WERI-Rb-1 (cell line): Measurements from ENCODE around the gene DDX18.

ENCODE experiments used
- DNase-seq: peaks from one replicate; pipeline ENCODE4 v3.0.0-alpha.2; 2020
- H3K27ac ChIP-seq: fragments of 250-450 bp; sonication (Bioruptor Pico); 2 replicates; pipeline ENCODE4 v1.5.1; 2020; ENCODE audit warnings: mild to moderate bottlenecking, moderate library complexity
- H3K27me3 ChIP-seq: fragments of 250-450 bp; sonication (Bioruptor Pico); 2 replicates; pipeline ENCODE4 v1.5.1; 2021; ENCODE audit warnings: mild to moderate bottlenecking, low read depth, moderate library complexity; ENCODE audit not compliant: insufficient read depth, severe bottlenecking
- H3K36me3 ChIP-seq: fragments of 250-450 bp; sonication (Bioruptor Pico); 2 replicates; pipeline ENCODE4 v1.5.1; 2020; ENCODE audit warnings: mild to moderate bottlenecking, moderate library complexity
- H3K4me3 ChIP-seq: 2 replicates; pipeline ENCODE4 v1.5.1; 2011; ENCODE audit warnings: low read depth, mild to moderate bottlenecking, control low read depth, low read length
- H3K9me3 ChIP-seq: fragments of 250-450 bp; sonication (Bioruptor Pico); 2 replicates; pipeline ENCODE4 v1.5.1; 2021; ENCODE audit warnings: mild to moderate bottlenecking, moderate library complexity; ENCODE audit not compliant: severe bottlenecking
- TF ChIP-seq, protein P1 (sequence below): IDR thresholded peaks from 2 replicates; pipeline ENCODE4 v1.5.1; 2011; ENCODE audit warnings: low read depth, mild to moderate bottlenecking, control low read depth, inconsistent platforms, low read length

Gene DDX18

DNA sequence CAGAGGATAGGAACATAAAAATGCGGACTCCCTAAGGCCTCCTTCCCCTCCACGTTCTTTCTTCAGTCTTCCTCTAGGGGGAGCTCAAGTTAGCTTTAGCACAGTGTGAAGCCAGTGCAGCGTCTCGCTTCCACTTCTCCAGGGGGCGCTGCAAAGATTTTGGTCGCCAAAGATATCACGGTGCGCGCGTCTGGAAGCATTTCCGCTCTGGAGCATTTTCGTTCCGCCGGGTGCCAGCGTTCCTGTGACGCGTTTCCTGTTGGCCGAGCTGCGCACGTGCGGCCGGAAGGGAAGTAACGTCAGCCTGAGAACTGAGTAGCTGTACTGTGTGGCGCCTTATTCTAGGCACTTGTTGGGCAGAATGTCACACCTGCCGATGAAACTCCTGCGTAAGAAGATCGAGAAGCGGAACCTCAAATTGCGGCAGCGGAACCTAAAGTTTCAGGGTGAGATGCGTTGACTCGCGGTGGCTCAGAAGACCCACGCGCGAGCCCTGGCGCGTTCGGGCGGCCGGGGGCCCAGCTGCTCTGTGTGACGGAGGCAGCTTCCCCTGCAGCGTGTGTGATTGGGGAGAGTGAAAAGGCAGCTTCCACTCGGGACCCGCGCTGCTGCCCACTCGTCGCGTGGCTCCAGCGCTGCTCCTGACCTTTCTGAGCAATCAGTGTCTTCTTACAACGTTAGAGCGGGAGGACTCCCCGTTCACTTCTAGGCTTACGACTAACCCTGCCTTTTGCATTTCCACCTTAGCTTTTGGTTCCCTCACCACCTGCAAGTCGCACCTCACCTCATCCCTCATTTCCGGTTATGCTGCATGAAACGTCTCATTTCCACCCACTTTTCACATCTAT lies at the start of gene DDX18:
DDX18 (plus strand) TSS at position 275 of the 848 bp plus-strand sequence; CDS start at position 362, 87 bp downstream.
- Histone ChIP-seq H3K27me3 (no peaks in the 10 kb centered on the region), H3K9me3 (no peaks in the 10 kb centered on the region), H3K4me3 (peak within 1 kb of the TSS; percentile 94), H3K27ac (peak within 1 kb of the TSS; percentile 50), H3K36me3 (peaks cover 34% of the 10 kb centered on the region)
- TF ChIP-seq, protein P1, sequence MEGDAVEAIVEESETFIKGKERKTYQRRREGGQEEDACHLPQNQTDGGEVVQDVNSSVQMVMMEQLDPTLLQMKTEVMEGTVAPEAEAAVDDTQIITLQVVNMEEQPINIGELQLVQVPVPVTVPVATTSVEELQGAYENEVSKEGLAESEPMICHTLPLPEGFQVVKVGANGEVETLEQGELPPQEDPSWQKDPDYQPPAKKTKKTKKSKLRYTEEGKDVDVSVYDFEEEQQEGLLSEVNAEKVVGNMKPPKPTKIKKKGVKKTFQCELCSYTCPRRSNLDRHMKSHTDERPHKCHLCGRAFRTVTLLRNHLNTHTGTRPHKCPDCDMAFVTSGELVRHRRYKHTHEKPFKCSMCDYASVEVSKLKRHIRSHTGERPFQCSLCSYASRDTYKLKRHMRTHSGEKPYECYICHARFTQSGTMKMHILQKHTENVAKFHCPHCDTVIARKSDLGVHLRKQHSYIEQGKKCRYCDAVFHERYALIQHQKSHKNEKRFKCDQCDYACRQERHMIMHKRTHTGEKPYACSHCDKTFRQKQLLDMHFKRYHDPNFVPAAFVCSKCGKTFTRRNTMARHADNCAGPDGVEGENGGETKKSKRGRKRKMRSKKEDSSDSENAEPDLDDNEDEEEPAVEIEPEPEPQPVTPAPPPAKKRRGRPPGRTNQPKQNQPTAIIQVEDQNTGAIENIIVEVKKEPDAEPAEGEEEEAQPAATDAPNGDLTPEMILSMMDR = peak; percentile 96
- peak; percentile 97 for DNase-seq

DNA sequence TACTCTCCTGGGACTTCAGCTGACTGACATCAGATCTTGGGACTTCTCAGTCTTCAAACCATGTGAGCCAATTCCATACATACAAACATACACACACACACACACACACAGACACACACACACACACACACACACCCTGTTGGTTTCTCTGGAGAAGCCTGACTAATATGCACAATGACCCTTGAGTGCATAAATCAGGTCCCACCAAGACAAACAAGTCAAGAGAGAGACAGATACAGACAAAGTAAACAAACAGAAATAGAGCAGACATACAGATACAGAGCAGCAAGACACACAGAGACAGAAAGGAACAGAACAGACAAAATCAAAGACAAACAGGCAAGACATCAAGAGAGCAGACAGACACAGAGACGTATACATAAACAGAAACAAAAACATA lies 43.8 kb upstream of the DDX18 start:
- Histone ChIP-seq H3K27ac (no peak overlapping the region), H3K36me3 (no peaks in the 10 kb centered on the region), H3K9me3 (no peaks in the 10 kb centered on the region), H3K27me3 (peaks cover 38% of the 10 kb centered on the region), H3K4me3 (no peak overlapping the region)
- TF ChIP-seq, protein P1 = no peak
- DNase-seq = no peak

DNA sequence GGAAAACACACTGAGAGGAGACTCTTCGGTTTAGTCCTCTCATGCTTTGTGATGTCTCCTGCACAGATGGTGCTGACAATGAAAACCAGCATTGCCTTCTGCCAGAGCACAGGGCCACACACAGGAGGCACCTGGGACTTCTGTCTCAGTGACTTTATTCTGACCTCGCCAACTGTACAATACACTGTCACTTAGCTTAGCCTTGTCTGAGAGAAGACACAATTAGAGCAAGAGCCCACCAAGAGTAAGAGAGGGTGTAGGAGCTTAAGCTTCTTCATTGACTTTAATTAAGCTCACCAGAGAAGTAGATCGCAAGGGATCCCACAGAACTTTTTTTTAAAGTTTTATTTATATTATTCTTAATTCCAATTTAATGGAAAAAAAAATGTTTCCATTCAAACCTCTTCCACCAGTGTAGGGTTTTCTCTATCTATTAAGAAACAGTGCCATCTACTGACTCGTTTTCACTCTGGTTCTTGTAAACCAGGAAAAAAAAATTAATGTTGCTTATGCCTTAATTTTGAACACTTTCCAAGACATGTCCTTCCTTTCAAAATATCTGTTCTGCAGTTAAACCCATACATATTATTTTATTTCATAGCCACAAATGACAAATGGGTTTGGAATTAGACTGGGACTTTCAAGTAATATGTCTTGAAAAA lies 42.4 kb upstream of the DDX18 start:
- peak; percentile 11 for DNase-seq
- TF ChIP-seq, protein P1 = no peak
- no peaks in the 10 kb centered on the region for H3K36me3 ChIP-seq
- no peak overlapping the region for H3K4me3 ChIP-seq
- no peak overlapping the region for H3K27ac ChIP-seq
- no peaks in the 10 kb centered on the region for H3K9me3 ChIP-seq
- H3K27me3 ChIP-seq = peaks cover 38% of the 10 kb centered on the region

DNA sequence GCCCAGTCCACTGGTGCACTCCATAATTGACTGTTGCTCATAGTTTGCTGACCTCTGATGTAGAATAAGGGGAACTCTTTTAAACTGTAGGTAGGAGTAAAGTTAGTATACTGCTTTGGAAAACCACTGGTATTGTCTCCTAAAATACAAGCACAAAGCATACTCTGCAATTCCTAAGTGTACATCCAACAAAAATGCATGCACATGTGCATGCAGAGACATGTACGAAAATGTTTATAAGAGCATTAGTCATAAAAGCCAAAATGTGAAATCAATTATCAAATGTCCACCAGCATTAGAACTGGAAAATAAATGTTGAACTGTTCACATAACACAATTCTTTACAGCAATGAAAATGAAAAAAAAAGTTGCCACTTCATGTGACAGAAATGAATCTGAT lies 39.8 kb upstream of the DDX18 start:
- Histone ChIP-seq H3K27me3 (peaks cover 35% of the 10 kb centered on the region), H3K4me3 (no peak overlapping the region), H3K36me3 (no peaks in the 10 kb centered on the region), H3K27ac (no peak overlapping the region), H3K9me3 (no peaks in the 10 kb centered on the region)
- TF ChIP-seq, protein P1 = no peak
- no peak for DNase-seq

DNA sequence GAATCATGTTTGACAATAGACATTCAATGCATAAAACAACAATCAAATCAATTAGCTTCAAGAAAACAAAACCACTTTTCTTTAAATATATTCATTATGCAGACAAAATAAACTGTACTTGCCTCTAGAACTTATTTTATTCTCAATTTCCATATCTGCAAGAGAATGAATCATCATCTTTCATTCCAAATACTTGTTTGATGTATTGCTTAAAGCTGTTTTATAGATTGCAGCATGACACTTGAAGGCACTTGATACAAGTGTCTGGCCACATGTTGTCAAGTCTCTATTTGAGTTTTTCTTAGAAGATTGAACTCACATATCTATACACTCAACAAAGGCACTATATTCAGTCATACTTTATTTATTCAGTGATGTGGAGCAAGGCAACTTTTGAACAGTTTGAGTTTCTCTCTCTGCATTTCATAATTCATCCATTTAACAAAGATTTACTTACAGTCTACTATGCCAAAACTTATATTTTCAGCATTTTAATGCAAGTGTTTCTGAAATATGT lies 38.7 kb upstream of the DDX18 start:
- H3K27ac ChIP-seq = no peak overlapping the region
- peaks cover 27% of the 10 kb centered on the region for H3K27me3 ChIP-seq
- TF ChIP-seq, protein P1 = no peak
- no peak for DNase-seq
- no peaks in the 10 kb centered on the region for H3K36me3 ChIP-seq
- no peak overlapping the region for H3K4me3 ChIP-seq
- no peaks in the 10 kb centered on the region for H3K9me3 ChIP-seq
